Prostate gland (tissue), 2 donors: ENCODE results near the gene SHISA6.

ENCODE experiments used
- POLR2A ChIP-seq: fragments of 450-650 bp; IDR thresholded peaks from one replicate; pipeline ENCODE4 v1.6.1; 2016; ENCODE audit warnings: antibody characterized with exemption, mild to moderate bottlenecking
- POLR2AphosphoS5 ChIP-seq: sonication (generic); formaldehyde crosslinking; IDR thresholded peaks from one replicate; pipeline ENCODE4 v1.6.1; 2017; ENCODE audit warnings: antibody characterized with exemption
- TF ChIP-seq, protein P1 (sequence below), 4 experiments: fragments of 200-600 bp in 2 of 4; fragments of 450-650 bp in 2 of 4; sonication (generic) in 2 of 4; IDR thresholded peaks; 1 replicate in 3 of 4; 2 replicates in 1 of 4; pipeline ENCODE4 v1.5.1; 2016 to 2019; ENCODE audit warnings: antibody characterized with exemption in 4 of 4, mild to moderate bottlenecking in 2 of 4, moderate library complexity in 2 of 4

DNA sequence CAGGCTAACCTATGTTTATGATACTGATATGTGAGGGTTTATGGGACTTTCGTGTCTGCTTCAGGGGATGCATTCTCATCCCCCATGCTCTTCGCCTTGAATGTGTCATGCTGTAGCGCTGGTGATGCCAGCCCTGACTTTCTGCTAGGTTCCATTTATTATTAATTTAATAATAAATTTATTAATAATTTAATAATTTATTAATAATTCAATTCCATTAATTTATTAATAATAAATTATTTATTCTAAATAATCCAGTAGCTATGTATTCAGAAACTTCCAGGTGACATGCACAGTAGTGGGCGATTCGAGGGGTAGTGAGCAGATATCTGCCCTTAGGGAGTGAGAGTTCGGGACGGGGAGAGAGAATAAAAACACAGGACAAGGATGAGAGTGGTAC lies 49.8 kb downstream of the SHISA6 start:
- TF ChIP-seq POLR2AphosphoS5 (no peak), POLR2A (no peak)
- TF ChIP-seq, protein P1, sequence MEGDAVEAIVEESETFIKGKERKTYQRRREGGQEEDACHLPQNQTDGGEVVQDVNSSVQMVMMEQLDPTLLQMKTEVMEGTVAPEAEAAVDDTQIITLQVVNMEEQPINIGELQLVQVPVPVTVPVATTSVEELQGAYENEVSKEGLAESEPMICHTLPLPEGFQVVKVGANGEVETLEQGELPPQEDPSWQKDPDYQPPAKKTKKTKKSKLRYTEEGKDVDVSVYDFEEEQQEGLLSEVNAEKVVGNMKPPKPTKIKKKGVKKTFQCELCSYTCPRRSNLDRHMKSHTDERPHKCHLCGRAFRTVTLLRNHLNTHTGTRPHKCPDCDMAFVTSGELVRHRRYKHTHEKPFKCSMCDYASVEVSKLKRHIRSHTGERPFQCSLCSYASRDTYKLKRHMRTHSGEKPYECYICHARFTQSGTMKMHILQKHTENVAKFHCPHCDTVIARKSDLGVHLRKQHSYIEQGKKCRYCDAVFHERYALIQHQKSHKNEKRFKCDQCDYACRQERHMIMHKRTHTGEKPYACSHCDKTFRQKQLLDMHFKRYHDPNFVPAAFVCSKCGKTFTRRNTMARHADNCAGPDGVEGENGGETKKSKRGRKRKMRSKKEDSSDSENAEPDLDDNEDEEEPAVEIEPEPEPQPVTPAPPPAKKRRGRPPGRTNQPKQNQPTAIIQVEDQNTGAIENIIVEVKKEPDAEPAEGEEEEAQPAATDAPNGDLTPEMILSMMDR (IDR thresholded peaks at IDR 0.05): no peak
